Colonic mucosa (tissue), 4 donors: Measurements from ENCODE around the gene AQP6. TPM values are rescaled to one million over a fixed set of nuclear protein-coding genes. Genes with fewer than 3 reads are reported as not detected.

Experiments used
- DNase-seq: peaks from one replicate; pipeline ENCODE4 v3.0.0-alpha.2; 2020
- H3K27ac ChIP-seq: fragments of 200-600 bp; one replicate; pipeline ENCODE4 v1.8.0; 2021
- H3K27me3 ChIP-seq: fragments of 200-600 bp; one replicate; pipeline ENCODE4 v1.8.0; 2021
- H3K36me3 ChIP-seq: fragments of 200-600 bp; one replicate; pipeline ENCODE4 v1.8.0; 2021
- H3K4me1 ChIP-seq: fragments of 200-600 bp; one replicate; pipeline ENCODE4 v1.8.0; 2021; ENCODE audit warnings: mild to moderate bottlenecking
- H3K4me3 ChIP-seq: fragments of 200-600 bp; one replicate; pipeline ENCODE4 v1.8.0; 2021
- H3K9ac ChIP-seq, 2 donors: one replicate each; pipeline ENCODE4 v1.7.0; 2013; ENCODE audit warnings: control low read depth in 2 of 2, low read depth in 2 of 2, low read length in 2 of 2
- H3K9me3 ChIP-seq: fragments of 200-600 bp; one replicate; pipeline ENCODE4 v1.8.0; 2021
- intact Hi-C: fragments of 100-400 bp; cut with DNase I; formaldehyde crosslinking; loops from one replicate; pipeline ENCODE4 v1.14.1; 2022
- total RNA-seq, 2 donors: library from RNA; stranded (reverse); fragmentation: NEBNext Ultra II Directional in 1 of 2; extraction: Animal tissue kit (Norgen Biotek cat#: 25700) in 1 of 2; gene quantifications; one replicate each; pipeline ENCODE4 v1.2.1, GENCODE V29; 2021
- TF ChIP-seq, protein P1 (sequence below): fragments of 200-600 bp; IDR thresholded peaks from one replicate; pipeline ENCODE4 v1.8.0; 2022; ENCODE audit warnings: antibody characterized with exemption, mild to moderate bottlenecking
- donor health status: healthy.
- donor health status: DM: no; HTN: no; CAD: no.
- donor health status: DM: no; HTN: no; CAD: no.

Gene AQP6
- total RNA-seq, 2 donors from 2014 or later: not detected

DNA sequence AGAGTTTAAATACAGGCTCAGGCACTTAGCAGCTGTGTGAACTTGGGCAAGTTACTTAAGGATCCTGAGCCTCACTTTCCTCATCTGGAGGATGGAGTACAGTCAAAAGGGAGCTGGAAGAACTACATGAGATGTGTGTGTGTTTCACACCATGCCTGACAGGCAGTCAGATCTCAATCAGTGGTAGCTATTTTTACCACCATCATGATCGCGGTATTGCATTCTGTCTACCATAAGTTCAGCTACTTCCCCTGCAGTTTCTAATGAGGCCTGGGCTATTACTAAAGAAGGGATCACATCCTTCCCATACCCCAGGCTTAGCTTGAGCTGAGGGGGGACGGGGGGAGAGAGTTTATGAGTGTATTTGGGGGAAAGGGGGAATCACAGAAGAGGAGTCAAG lies 7.0 kb downstream of the AQP6 start:
- TF ChIP-seq, protein P1, sequence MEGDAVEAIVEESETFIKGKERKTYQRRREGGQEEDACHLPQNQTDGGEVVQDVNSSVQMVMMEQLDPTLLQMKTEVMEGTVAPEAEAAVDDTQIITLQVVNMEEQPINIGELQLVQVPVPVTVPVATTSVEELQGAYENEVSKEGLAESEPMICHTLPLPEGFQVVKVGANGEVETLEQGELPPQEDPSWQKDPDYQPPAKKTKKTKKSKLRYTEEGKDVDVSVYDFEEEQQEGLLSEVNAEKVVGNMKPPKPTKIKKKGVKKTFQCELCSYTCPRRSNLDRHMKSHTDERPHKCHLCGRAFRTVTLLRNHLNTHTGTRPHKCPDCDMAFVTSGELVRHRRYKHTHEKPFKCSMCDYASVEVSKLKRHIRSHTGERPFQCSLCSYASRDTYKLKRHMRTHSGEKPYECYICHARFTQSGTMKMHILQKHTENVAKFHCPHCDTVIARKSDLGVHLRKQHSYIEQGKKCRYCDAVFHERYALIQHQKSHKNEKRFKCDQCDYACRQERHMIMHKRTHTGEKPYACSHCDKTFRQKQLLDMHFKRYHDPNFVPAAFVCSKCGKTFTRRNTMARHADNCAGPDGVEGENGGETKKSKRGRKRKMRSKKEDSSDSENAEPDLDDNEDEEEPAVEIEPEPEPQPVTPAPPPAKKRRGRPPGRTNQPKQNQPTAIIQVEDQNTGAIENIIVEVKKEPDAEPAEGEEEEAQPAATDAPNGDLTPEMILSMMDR: no peak
- H3K4me3 ChIP-seq: no peak overlapping the region
- DNase-seq: no peak
- intact Hi-C loops: no loop called here
- no peaks in the 10 kb centered on the region for H3K9me3 ChIP-seq
- H3K4me1 ChIP-seq: no peaks in the 10 kb centered on the region
- H3K9ac ChIP-seq: no peak overlapping the region
- H3K36me3 ChIP-seq: no peaks in the 10 kb centered on the region
- no peaks in the 10 kb centered on the region for H3K27me3 ChIP-seq
- no peak overlapping the region for H3K27ac ChIP-seq

DNA sequence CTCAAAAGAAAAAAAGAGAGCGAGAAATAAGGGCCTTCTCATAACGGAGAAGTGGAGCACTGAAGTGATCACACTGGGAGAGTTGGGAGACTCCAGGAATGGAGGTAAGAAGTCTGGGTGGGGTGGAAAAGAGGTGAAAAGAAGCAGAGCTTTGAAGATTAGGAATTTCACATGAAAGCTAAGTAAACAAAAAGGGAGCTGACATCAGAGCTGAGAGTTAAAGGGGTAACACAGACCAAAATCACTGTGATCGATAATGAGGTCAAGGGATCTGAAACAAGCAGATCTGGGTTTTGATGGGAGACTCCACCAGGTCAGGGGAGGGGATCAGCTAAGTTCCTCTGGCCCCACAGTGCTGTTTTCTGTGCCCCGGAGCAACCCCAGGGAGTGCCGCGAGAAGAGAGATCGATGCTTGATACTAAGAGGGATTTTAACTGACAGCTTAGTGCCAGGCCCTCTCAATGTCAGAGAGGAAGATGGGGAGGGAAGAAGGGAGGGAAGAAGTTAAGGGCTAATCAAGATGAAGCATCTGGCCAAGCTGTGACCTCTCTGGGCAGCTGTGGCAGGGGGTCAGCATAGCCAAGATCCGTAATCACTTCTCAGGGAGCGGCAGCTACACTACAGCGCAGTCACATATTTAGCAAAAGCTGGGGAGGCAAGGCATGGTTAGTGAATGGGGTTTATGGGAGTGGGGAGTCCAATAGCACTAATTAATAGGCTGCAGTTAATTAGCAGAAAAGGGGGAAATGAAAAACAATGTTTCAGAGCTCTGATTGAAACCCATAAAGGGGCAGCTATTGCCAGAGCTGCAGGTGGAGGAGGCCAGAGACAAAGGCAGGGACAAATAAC lies 8.0 kb downstream of the AQP6 start:
- TF ChIP-seq, protein P1: no peak
- Histone ChIP-seq H3K4me1 (no peaks in the 10 kb centered on the region), H3K36me3 (no peaks in the 10 kb centered on the region), H3K9me3 (no peaks in the 10 kb centered on the region), H3K27ac (no peak overlapping the region), H3K4me3 (no peak overlapping the region), H3K27me3 (no peaks in the 10 kb centered on the region), H3K9ac (no peak overlapping the region)
- intact Hi-C loops: no loop called here
- no peak for DNase-seq

DNA sequence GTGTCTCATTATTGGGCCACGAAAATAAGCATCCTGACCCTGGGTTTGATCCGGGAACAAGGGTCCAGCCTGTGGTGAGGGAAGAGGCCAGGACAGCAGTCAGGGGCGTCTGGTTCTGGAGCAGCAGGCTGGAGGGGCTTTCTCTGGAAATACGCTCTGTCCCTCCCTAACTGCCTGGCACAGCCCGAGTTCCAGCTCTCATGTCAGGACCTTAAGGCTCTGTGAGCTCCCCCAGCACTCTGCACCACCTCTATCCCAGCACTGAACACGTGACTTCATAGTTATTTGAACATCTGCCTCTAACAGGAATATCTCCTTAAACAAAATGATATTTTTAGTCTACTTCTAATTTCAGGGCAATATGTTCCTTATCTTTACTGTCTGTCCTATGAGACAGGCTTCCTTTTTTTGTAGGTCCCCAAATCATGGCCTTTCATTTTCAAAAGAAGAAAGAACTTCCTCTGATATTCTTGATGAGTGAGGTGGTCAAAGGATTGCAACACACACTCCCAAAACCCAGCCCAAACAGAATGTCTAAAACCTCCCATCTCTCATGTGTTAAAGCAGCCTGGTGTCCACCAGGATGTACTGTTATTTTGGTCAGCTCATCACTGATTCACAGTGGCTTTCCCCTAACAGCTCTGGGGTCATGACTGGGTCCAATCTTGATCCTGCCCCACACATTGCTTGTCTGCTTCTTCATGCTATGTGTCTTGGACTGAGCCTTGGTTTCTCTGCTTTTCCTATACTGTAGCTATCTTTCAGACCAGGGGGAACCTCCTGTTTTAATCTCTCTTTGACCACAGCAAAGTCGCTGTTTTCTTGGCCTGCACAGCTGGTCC lies 9.7 kb downstream of the AQP6 start:
- Histone ChIP-seq H3K4me1 (no peaks in the 10 kb centered on the region), H3K27me3 (no peaks in the 10 kb centered on the region), H3K4me3 (no peak overlapping the region), H3K27ac (no peak overlapping the region), H3K36me3 (no peaks in the 10 kb centered on the region), H3K9me3 (no peaks in the 10 kb centered on the region), H3K9ac (no peak overlapping the region)
- DNase-seq: no peak
- TF ChIP-seq, protein P1: no peak
- intact Hi-C loops: no loop called here

DNA sequence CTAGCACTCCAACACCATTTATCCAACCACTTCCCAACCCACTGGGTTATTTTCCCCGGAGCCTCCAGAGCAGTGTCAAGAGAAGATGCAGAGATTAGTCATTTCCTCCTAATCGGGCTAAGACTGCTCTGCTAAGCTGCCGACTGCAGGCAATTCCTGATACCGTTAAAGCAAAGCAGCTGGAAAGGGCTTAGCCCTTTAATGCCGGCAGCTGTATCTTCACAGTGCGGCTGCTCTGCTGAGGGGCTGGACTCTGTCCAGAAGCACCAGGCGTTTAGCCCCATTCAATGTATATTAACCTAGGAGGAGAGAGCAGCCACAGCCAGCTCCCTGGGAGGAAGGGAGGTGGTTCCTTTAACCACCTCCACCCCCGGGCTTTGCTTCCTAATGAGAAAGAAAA lies 11.1 kb downstream of the AQP6 start:
- Histone ChIP-seq H3K4me3 (no peak overlapping the region), H3K9ac (no peak overlapping the region), H3K36me3 (no peaks in the 10 kb centered on the region), H3K27ac (no peak overlapping the region), H3K9me3 (no peaks in the 10 kb centered on the region), H3K4me1 (no peaks in the 10 kb centered on the region), H3K27me3 (no peaks in the 10 kb centered on the region)
- intact Hi-C loops: no loop called here
- no peak for DNase-seq
- TF ChIP-seq, protein P1: no peak

DNA sequence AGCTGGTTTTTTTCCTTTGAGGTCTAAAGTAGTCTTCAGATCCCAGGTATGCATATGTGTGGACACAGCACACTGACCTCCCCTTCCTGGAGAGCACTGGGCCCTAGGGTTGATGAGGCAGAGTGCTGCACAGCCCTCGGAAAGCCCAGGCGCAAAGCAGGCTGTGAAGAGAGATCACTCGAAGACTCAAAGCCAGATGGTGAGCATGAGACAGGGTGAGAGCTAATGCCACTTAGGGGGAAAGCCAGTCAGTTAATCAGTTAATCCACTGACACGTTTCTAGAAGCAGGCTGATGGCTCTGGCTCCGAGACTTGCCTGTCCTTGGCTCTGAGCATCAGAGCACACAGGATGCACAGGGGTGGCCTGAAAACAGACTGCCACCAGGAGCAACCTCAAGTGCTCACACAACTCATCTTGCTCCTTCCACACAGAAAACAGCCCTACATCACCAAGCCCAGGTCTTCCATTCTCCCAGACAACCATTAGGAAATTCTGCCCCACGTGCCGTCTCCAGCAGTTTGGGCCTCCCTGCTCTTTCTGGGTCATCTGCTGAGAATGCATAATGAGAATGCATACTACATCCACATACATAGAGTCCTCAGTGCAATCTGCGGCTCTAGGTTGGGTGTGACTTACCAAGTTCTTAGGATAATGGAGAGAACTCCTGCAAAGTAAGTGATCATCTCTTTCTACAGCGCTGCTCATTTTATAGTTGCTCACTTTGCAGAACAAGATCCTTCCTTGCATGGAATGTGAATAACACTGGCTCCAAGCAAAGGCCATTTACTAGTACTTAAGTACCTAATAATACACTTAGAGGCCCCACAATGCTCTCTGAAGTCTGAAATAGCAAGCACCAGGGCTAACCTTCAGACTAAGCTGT lies 12.0 kb downstream of the AQP6 start:
- H3K27ac ChIP-seq: no peak overlapping the region

More for the DNA sequence above, 12.0 kb downstream of the AQP6 start:
- no peaks in the 10 kb centered on the region for H3K36me3 ChIP-seq
- TF ChIP-seq, protein P1: no peak
- DNase-seq: no peak
- H3K4me3 ChIP-seq: no peak overlapping the region
- no peaks in the 10 kb centered on the region for H3K4me1 ChIP-seq
- H3K9ac ChIP-seq: no peak overlapping the region
- H3K27me3 ChIP-seq: no peaks in the 10 kb centered on the region
- no peaks in the 10 kb centered on the region for H3K9me3 ChIP-seq
- intact Hi-C loops: no loop called here
